NCI-H1436 (cell line): ENCODE data around the gene FOXP2.
A peak's percentile ranks its signal among the peaks of the same experiment; 100 is the strongest.

Source experiments
- DNase-seq: peaks from one replicate; lab custom pipeline; 2025; lab: John Stamatoyannopoulos, UW

Gene FOXP2

DNA sequence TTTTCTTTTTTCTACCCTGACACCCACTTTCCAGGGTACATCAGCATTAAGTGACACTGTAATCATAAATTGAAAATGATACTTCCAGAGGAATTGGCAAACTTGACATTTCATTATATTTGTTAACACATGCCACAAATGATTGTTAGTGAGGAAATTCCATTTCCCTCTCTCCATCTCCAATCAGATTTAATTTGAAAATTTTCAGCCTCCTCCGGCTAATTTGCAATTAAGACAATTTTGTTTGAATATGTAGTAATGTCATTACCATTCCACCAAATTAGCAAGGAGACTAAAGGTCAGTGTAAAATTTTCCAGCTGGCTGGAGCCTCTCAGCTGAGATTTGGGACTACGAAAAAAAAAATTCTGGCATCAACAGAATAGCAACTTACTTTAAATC lies 242.7 kb downstream of the FOXP2 start:
- DNase-seq, result no peak

DNA sequence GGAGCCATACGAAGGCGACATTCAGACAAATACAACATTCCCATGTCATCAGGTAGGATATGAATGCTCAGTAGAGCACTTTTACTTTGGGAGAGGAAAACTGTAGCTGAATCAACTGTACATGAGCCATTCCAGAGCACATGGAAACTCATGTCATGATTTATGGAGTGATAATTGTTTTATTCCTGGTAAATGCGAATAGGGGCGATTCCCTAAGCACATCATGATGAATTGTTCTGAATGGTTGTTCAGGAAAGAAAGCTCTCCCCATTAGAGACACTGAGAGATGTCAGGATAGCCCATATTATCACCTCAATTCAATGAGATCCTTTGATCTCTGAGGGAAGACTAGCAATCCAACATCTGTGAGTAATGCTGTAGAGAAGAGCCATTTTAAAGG lies 243.6 kb downstream of the FOXP2 start:
- no peak for DNase-seq

- no peak for DNase-seq
Measured at GRCh38 chr7:114659409-114660125, 245.0 kb downstream of the FOXP2 start.

DNA sequence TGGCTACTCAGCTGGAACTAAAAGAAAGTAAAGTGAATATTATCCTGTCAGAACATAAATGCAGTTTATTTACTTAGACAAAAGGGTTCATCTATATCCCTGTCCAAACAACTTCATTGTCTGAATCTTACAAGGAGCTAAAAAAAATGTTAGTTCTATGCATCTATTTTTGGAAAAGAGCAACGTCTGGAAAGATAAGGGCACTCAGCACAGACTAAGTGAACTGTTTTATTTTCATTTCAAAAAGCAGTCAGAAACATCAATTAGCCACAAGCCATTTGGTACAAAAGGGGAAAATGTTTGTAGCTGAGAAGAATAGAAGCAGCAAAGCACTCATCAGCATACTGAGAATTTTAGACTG lies 245.5 kb downstream of the FOXP2 start:
- DNase-seq, result peak; percentile 76

- DNase-seq, result no peak
Measured at GRCh38 chr7:114660753-114661152, 246.1 kb downstream of the FOXP2 start.

- DNase-seq, result no peak
Measured at GRCh38 chr7:114662002-114662677, 247.5 kb downstream of the FOXP2 start.

DNA sequence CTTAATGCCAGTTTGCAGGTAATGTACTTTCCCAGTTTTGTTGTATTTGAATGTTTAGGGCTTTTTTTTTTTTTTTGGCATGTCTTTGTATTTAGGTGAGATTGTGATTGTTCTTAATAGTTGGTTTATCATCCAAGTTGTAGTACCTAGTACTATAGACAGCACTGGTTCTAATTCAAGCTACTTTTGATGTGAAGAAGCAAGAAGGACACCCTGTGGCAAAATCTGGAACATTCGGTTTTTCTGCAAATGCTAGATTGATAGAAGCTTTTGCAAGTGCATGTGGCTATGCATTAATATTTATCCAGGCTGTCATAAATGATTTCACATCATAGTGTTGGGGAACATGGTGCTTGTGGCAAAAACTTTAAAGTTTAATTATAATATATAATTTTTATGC lies 248.9 kb downstream of the FOXP2 start:
- DNase-seq, result peak; percentile 44

DNA sequence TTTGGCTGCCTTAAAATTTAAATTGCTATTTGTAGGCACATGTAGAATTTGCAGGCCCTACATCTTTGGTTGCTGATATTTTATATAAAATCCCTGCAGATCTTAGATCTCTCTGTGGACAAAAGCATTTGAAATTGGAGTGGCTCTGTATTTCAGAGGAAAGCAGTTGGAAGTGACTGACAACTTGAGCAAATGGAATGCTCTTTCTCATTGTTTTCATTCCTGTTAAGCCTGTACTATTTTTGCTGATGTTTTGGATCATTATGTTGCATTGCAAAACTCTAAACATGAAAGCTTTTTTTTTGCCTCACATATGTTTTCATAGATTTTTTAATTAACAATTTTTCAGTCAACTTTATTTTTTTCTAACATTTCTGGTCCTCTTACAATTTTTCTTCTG lies 256.1 kb downstream of the FOXP2 start:
- no peak for DNase-seq

DNA sequence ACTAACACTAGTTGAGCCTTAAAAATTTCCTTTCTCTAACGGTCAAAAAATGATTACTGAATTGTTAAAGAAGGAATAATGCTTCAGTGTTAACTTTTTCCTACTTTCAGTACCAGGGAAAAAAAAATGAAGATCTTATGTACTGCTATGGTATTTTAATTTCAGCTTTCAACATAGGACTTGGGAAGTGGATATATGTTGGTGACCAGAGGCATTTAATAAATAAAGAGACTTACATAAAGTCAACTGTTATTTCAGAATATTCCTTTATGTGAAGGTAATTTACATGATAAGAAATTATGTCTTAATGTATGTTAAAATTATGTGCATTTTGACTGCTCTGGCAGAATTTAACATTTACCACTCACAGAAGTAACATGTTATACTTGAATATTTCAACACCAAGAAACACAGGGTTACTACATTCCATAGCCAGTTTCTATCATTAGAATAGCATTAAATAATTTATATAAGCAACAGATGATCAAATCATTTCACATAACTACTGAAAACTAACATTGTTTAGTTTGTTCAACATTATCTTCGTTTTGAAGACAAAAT lies 257.0 kb downstream of the FOXP2 start:
- DNase-seq, result no peak

GRCh38 chr7:114678116-114678515 lies 263.5 kb downstream of the FOXP2 start:
- no peak for DNase-seq

GRCh38 chr7:114687238-114687637 lies 272.6 kb downstream of the FOXP2 start:
- no peak for DNase-seq

DNA sequence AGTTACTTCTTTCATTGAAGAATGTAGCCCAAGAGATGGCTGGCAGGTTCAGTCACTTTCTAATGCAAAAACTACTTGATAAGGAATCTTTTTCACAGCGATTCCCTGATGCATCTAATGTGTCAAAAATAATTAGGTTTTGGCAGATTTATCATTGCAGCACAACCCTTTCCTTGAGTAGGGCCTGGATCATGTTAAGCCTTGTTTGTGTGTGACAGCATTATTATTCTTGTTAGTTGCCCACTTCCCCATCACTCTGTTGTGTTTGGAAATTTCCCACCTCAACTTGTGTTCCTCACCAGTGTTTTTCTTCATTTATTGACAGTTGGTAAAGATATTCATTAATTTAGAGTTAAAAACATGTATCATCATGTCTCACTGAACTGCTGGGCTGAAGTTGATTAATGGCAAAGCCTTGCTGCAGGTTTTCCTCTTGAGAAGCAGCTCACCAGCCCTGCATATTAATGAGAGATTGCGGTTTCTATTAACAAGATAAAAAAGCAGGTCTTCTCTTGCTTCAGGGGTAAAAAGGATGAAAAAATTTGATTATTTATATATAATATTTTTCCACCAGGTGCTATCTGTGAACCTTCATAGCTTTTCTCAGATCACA lies 273.9 kb downstream of the FOXP2 start:
- no peak for DNase-seq

GRCh38 chr7:114689406-114689805 lies 274.8 kb downstream of the FOXP2 start:
- DNase-seq, result no peak

- DNase-seq, result no peak
Measured at GRCh38 chr7:114691605-114692004, 277.0 kb downstream of the FOXP2 start.

- DNase-seq, result no peak
Measured at GRCh38 chr7:114695182-114695581, 280.6 kb downstream of the FOXP2 start.

- DNase-seq, result no peak
Measured at GRCh38 chr7:114700247-114700928, 285.8 kb downstream of the FOXP2 start.

GRCh38 chr7:114703677-114704076 lies 289.1 kb downstream of the FOXP2 start:
- no peak for DNase-seq

DNA sequence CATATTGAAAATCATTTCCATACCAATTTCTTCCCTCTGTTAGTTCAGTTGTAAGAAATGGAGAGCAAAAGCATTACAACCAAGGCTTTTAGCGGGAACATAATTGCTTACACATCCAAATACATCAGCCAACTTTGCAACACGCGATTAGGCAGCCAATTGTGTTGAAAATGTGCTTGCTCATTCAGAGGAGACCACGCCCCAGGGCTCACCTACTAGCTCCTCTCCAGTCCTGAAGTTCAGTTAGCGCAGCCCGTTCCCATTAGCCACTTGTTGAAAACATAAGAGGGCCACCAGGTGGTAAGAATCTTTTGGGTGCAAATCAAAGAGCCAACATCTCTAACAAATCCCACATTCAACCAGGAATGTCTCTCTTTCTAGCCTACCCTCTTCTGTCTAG lies 294.0 kb downstream of the FOXP2 start:
- DNase-seq, result peak; percentile 24

DNA sequence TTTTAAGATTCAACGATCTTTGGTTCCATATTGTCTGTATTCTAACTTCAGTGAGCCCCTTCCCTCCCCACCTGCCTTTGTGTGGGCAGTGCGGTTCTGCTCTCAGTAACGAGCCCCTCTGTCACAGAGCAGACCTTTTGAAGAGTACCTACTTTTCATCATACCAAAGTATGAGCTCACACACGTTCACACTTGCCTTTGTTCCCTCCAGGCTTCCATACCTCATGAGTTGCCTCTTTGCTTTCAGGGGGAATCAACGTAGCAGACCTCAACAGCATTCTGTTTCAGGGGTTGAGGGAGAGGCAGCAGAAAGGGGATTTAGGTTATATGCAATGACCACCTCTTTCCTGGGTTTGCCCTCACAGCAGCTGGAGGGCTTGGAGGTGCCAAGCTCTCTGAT lies 295.9 kb downstream of the FOXP2 start:
- DNase-seq, result no peak

DNA sequence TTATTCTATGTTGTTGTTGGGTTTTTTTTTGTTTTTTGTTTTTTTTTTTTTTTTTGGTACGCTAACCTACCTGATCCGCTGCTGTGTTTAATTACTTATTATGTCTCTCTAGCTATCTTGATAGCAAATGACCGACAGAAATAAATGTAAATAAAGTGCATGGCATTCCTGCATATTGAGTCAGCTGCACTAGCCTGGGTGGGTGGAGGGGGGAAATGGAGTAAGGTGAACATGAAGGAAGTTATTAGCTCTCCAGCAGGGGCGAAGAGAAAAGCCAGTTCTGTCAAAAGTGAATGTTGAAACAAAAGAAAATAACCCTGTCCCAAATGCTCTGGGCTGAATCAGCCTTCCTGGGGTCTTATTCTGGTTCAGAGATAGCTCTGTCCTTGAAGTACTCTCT lies 296.6 kb downstream of the FOXP2 start:
- DNase-seq, result no peak

- DNase-seq, result no peak
Measured at GRCh38 chr7:114715907-114716306, 301.3 kb downstream of the FOXP2 start.

- no peak for DNase-seq
Measured at GRCh38 chr7:114718861-114719260, 304.2 kb downstream of the FOXP2 start.

DNA sequence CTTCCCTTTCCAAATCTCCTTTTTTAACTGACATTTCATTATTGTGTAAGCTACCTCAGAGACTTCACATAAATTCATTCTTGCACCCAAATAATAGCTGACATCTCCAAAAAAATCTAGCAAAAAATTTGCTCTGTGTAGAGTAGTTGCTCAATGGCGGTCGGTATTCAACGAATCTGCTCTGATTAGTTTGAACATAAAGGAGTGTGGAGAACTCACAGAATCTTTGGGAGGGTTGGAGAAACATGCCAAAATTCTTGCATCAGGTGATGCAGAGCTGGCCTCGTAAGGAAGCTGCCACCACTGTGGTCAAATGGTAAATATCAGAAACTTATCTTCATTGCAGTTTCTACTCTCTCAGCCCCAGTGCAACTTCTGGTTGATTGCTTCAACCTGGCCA lies 306.1 kb downstream of the FOXP2 start:
- no peak for DNase-seq
